HG03354 (cell line): Measurements from ENCODE around the gene SHC4.
A peak's percentile ranks its signal among the peaks of the same experiment; 100 is the strongest.

Source experiments
- ATAC-seq: cut with Tn5 transposase; IDR thresholded peaks from one replicate; pipeline ENCODE4 v1.9.1; 2021; ENCODE audit warnings: mild to moderate bottlenecking; ENCODE audit not compliant: unreplicated experiment, poor library complexity, severe bottlenecking

The SHC4 gene

GRCh38 chr15:48891232-48891765 is 72.4 kb downstream of the SHC4 start:
- no peak for ATAC-seq

GRCh38 chr15:48890375-48890972 is 73.2 kb downstream of the SHC4 start:
- ATAC-seq, result no peak

DNA sequence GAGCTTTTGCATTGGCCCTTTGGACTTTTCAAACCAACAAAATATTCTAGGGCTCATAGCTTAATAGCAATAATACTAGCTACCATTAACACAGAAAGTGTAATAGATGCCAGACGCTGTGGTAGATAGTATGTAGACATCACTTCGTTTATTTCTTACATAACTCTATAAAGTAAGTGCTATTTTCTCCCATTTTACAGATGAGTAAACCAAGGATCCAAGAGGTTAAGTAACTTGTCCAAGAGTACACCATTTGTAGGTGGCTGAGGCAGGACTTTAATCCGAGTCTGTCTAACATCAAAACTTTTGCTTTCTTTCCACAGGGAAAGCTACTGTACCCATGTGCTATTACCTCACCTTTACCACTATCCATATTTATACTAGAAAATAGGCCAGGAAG is 73.8 kb downstream of the SHC4 start:
- ATAC-seq, result no peak

DNA sequence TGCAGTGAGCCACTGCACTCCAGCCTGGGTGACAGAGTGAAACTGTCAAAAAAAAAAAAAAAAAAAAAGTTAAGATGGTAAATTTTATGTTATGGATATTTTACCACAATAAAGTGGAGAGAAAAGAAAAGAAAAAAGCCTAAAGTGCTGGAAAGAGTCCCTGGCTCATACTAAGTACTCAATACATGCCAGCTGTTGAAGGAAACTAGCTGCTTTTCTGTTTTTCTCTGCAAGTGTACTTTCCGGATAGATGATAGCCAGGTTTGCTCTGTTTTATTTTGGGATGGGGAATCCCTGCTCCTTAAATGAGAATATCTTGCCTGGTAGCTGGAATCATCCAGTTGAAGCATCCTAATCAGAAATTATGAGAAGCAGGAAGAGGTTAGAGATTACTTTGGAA is 74.9 kb downstream of the SHC4 start:
- no peak for ATAC-seq

GRCh38 chr15:48888191-48888590 is 75.5 kb downstream of the SHC4 start:
- no peak for ATAC-seq

DNA sequence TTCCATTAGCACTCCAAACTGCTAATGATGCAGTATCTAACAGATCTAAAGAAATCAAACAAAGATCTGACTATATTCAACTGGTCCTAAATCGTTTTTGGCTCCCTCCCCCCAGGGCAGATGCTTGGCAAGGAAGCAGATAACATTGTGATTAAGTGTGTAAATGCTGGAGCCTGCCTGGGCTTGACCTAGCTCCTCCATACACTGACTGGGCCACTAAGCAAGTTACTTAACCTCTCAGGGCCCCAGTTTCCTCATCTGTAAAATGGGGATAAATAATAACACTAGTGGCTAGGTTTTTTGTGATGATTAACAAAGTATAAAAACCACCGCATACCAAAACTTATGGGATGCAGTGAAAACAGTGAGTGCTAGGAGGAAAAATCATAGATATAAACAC is 76.6 kb downstream of the SHC4 start:
- ATAC-seq, result no peak

GRCh38 chr15:48883699-48884098 is 80.0 kb downstream of the SHC4 start:
- no peak for ATAC-seq

DNA sequence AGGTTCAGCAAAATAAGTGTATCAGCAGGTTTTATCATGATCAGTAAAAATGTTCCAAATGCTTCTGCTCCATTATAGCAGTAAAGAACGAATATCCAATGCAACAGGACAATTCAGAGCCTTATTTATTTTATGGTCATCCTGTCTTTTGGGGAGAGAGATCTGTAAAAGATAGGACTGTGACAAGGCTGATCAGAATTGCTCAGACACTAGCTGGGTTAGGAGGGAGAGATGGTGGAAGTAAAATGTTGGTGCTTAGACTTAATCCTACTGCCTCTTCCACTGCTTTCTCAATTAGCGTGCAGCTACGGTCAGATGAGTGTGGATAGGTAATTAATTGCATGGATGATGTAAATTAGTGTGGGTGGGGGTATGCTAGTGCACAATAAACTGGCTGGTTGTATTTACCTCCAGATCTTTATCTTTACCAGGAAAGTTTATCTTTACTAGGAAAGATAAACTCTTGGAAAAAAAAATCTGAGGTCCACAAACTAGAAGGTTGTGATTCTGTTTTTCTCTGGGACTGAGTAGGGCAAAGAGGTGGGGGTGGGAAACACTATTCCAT is 83.6 kb downstream of the SHC4 start:
- ATAC-seq, result no peak

DNA sequence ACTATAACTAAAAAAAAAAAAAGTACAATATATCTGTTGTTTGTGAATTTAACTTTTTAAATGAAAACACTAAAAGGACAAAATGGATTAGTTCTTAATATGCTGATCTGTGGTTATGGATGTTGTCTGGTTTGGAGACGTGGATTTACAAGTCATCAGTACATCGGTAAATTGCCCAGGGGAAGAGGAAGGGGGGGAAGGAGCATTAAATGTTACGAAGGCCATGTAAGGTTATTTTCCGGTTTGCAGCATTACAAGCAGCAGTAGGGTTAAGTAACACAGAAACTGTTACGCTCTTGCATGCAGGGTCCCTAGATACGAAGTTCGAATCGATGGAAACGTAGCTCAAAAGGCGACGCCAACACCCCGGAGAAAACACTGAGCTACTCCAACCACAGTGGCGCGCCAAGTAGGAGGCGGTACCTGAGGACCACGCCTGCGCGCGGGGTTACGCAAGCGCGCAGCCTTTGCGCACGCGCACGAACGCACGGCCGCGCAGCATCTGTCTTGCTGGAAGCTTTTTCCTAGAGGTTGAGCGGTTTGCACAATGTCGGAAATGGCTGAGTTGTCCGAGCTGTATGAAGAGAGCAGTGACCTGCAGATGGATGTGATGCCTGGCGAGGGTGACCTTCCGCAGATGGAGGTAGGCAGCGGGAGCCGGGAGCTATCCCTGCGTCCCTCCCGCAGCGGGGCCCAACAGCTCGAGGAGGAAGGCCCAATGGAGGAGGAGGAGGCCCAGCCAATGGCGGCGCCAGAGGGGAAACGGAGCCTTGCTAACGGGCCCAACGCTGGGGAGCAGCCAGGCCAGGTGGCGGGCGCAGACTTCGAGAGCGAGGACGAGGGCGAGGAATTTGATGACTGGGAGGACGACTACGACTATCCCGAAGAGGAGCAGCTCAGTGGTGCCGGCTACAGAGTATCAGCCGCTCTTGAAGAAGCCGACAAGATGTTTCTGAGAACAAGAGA is 85.8 kb downstream of the SHC4 start, which contains the start of gene EID1:
Gene EID1 (plus strand): TSS at position 505 of the 966 bp plus-strand sequence. CDS start 43 bp downstream, at position 548.
- peak; percentile 94 for ATAC-seq

DNA sequence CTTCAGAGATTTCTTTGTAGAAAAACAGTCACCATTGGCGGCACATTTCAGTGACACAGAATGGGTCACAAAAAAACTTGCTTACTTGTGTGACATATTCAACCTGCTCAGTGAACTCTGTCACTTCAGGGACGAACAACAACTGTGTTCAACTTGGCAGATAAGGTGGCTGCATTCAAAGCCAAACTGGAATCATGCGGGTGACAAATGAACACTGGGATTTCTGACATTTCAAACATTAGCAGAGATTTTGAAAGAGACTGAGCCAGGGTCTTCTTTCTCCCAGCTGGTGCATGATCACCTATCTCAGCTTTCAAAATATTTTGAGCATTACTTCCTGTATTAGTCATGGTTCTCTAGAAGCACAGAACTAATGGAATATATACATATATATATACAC is 87.7 kb downstream of the SHC4 start:
- ATAC-seq, result no peak

DNA sequence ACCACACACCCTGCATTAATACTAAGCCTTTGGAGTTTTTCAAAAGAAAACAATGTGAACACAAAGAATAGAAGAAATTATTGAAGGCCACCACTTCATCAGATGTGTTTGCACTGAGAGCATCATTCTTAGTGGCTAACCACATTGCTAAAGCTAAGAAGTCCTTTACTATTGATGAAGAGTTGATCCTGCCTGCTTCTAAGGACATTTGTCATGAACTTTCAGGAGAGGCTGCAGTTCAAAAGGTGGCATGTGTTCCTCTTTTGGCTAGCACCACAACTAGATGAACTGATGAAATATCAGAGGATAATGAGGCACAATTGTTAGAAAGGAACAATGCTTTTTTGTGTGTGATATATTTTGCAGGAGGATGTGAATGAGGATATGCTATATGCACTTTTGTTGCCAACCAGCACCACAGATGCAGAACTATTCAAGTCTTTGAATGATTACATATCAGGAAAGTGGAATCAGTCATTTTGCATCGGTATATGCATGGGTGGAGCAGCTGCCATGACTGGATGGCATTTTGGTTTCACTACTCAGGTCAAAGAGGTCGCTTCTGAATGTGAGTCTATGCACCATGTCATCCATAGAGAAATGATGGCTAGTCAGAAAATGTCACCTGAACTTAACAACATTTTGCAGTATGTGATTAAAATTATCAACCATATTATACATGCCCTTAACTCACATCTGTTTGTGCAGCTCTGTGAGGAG is 88.3 kb downstream of the SHC4 start:
- no peak for ATAC-seq

GRCh38 chr15:48872632-48873031 is 91.1 kb downstream of the SHC4 start:
- no peak for ATAC-seq

DNA sequence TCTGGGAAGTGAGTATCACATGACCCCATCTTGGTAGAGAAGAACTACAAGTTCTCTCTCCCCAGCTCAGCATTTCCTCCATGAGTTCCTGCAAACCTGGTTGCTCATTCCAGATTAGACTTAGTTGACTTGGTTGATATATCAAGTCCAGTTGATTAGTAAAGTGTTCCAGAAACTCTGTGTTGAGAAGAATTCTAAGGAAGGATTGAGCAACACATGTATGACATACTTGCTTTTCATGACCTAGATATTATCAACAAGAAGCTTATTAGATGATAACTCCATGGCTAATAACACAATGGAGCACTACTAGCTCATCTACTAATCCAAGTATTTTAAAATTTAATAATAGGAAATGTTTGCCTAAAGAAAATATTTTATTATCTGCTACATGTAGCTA is 92.2 kb downstream of the SHC4 start:
- no peak for ATAC-seq

- ATAC-seq, result no peak
Measured at GRCh38 chr15:48869966-48870365, 93.8 kb downstream of the SHC4 start.

DNA sequence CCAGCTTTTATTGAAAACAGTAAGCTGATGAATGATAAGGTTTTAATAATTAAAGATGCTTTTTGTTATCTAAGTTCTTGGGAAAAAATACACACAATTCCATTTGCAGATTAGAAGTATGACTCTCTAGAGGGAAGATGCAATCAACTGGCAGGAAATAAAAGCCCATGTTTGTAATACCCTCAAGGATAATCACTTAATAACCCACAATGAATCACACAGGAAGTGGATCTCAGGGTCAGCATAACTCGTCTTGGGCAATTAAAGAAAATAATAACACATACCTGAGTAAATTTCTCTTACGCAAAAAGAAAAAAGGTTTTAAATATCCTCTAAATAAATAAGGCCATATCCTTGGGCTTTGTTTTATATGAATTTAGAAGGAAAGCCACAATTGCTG is 95.2 kb downstream of the SHC4 start:
- no peak for ATAC-seq

- no peak for ATAC-seq
Measured at GRCh38 chr15:48868023-48868422, 95.7 kb downstream of the SHC4 start.

GRCh38 chr15:48866141-48866563 is 97.6 kb downstream of the SHC4 start:
- no peak for ATAC-seq

DNA sequence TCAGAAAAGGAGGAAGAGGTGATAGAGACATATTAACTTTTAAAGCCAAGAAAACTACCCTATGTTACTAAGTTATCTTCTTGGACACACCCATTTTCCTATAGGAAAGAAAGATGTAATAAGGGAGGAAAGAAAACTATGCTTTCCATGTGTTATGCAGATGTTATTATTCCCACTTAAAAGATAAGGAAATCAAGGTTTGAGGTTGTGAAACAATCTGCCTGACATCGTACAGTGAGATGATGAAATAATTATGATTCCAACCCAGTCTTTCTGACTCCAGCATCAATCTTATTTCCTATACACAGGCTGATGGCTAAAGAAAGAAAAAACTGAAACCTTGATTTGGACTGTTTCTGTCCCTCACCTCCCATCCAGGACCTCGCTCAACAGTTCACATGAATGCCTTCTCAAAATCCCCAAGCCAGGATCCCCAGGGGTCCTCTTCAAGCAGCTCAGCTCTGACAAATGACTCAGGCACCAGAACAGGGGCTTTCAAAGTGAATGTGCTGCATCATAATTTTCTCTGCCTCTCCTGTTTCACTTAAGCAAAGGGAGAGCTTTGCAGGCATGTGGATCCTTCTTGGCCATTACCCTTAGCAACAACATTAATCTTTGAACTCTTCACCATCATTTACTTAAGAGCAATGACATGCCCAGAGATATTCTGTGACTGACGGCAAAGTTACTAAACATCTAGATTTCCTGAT is 98.2 kb downstream of the SHC4 start:
- no peak for ATAC-seq

DNA sequence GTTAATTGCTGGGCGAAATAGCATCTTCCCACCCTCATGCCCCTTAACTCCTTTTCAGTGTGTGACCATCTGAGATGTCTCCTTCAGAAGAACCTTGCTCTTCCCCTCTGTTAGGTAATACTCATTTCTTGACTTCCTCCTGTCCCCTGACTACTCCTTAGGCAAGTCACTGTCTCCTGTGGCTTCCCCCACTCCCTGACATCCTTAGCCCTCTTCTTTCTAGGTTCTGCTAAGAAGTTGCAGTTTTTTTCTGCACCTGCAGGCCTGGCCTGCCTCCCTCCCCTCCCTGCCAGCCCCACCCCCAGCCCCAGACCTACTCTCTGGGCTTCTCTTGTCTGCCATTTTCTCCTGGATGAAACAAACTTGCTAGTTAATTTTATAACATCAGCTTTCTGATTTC is 101.0 kb downstream of the SHC4 start:
- ATAC-seq, result peak; percentile 44
